Stimulated activated CD4-positive, alpha-beta T cell treated with anti-CD3 and anti-CD28 coated beads, Interleukin-1b, Interleukin-23, amount 100 ng/mL, for 4 hours (primary cell): ENCODE data around the gene DNAH10.

Experiments
- DNase-seq, 2 donors: peaks; one replicate each; pipeline ENCODE4 v3.0.0-alpha.2; 2020; ENCODE audit warnings: low read depth in 2 of 2

DNAH10 gene

DNA sequence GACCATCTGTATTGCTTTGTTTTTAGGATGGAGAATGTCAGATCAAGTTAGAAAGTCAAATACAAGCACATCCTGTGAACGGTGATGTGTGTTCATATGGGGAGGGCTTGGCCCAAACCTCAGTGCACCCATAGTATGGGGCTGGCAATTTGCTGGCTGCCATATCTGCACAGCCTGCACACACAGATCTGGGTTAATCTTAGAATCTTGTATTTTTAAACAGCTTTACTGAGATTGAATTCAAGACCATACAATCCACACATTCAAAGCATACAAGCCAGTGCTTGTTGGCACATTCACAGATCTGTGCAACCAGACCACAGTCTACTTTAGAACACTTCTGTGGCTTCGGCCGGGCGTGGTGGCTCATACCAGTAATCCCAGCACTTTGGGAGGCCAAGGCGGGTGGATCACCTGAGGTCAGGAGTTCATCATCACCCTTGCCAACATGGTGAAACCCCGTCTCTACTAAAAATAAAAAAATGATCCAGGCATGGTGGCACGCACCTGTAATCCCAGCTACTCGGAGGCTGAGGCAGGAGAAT, 120.1 kb downstream of the DNAH10 start:
- no peak for DNase-seq

DNA sequence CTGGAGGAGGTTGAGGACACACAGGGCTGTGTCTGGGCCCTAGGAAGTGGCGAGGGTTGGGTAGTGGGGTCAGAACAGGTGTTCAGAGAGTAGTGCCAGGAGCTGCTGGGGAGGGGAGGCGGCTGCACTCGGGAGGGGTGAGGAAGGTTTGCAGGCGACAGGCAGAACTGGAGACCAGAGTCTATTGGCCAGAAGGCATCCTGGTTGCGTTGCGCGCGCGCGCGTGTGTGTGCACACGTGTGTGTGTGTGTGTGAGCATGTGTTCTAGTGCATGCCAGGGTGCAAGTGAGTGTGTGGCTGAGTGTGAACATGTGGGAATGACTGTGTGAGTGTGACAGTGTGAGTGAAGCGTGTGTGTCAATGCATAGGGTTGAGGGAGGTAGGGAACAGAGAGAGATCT, 124.2 kb downstream of the DNAH10 start:
- DNase-seq, result no peak

- DNase-seq, result no peak
Measured at GRCh38 chr12:123886931-123887582, 125.0 kb downstream of the DNAH10 start.

GRCh38 chr12:123888989-123889388, 126.9 kb downstream of the DNAH10 start:
- DNase-seq, result no peak

DNA sequence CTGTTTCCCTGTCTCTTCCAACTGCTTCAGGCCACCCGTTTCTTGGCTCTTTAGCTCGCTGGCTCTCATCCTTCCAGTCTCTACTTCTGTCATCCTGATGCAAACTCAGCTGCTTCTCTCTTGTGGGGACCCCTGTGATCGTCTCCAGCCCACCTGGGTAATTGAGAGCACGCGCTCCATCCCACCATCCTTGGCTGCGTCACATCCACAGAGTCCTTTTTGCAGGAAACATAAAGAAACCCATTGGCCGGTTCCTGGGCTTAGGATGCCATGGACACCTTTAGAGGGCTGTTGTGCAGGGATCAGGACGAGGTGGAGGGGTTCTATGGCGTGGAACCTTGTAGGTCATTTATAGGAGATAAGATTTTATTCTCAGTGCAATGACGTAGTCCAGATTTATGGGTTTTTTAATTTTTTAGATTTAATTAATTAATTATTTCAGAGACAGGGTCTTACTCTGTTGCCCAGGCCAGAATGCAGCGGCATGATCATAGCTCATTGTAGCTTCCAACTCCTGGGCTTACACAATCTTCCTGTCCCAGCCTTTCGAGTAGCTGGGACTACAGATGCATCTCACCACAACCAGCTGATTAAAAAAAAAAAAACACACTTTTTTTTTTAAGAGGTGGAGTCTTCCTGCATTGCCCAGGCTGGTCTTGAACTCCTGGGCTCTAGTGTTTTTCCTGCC, 127.9 kb downstream of the DNAH10 start:
- no peak for DNase-seq

- DNase-seq, result no peak
Measured at GRCh38 chr12:123890536-123890902, 128.4 kb downstream of the DNAH10 start.

DNA sequence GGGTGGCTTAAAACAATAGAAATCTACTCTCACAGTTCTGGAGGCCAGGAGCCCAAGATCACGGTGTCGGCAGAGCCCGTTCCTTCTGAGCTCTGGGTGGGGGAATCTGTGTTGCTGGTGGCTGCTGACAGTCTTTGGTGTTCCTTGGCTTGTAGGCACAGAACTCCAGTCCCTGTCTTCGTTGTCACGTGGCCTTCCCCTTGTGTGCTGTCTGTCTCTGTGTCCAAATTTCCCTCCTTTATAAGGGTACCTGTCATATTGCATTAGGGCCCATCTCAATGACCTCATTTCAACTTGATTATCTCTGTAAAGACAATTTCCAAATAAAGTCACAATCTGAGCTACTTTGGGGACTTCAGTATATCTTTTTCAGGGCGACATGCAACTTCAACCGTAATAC, 128.9 kb downstream of the DNAH10 start:
- DNase-seq, result no peak

DNA sequence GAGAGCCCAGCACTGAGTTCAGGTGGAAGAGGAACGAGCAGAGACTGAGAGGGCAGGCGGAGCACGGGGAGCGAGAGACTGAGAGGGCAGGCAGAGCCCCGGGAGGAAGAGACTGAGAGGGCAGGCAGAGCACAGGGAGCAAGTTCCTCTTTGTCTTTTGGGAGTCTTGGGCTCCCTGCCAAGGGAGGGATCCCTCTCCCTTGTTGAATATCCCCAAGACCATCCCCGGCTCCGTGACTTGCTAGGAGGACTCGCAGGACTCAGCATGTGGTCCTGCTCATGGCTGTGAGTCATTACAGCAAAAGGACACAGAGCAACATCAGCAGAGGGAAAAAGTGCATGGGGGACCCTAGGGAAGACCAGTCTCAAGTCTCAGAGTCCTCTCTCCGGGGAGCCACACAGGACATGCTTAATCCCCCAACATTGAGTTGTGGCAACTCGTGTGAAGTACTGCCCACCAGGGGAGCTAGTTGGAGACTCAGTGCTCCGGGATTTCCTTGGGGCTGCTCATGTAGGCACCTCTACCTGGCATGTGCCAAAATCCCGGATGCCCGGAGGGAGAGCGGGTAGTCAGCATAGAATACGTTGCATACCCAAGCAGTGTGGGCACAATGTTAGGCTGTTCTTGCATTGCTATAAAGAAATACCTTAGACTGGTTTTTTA, 129.5 kb downstream of the DNAH10 start:
- DNase-seq, result no peak

DNA sequence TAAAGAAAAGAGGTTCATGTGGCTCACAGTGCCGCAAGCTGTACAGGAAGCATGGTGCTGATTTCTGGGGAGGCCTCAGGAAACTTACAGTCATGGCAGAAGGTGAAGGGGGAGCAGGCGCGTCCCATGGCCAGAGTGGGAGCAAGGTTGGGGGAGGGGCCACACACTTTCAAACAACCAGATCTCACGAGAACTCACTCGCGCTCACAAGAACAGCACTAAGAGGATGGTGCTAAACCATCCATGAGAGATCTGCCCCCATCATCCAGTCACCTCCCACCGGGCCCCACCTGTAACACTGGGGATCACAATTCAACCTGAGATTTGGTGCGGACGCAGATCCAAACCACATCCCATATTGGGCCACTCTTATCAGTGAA, 130.1 kb downstream of the DNAH10 start:
- no peak for DNase-seq

DNA sequence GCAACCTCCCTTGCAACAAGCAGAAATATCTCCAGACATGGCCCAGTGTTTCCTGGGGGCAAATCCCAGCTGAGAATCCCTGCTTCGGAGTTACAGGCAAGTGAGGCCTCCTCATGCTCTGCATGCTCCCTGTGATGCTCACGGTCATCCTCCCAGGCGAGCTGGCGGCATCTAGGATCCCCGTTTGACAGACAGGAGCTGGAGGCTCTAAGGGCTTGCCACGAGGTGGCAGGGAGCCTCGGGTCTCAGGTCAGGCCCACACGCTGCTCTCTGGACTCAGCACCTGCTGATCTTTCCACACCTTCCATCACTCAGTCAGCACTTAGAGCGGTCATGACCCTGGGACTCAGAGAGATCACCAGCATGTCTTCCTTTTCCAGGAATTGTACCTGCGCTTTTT, 130.8 kb downstream of the DNAH10 start:
- DNase-seq, result no peak

DNA sequence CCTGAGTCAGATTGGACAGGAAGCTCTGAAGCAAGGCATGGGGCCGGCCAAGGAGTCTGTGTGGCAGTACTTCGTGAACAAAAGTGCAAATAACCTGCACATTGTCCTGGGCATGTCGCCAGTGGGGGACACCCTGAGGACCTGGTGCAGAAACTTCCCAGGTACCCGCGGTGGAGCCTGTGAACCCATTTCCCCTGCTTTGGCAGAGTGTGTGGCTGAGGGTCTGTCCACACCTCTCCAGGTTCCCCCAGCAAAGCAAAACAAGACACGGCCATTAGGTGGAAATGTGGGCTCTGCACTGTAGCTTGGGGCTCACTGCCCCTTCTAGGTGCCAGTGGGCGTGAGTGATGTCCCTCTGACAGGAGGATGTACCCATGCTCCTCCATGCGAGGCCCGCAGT, 131.2 kb downstream of the DNAH10 start:
- no peak for DNase-seq

DNA sequence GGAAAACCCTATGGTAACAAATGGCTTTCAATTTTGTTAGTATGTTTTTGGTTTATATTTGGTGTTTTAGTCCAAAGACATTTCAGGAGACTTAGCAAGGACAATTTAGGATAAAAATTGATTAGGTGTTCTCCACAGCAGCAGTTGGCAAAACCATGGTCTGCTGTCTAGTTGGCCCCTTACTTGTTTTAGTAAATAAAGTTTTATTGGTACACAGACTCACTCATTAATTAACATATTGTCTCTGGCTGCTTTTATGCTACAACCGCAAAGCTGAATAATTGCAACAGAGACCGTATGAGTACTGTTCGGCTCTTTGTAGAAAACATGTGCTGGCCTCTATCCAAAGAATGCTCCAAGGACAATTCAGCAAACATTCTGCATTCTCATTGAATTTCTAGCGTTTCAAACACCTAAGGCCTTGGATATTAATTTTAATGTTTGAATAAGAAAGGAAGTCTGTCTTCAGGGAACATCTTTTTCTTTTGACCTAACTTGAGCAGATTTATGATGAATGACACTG, 132.8 kb downstream of the DNAH10 start:
- no peak for DNase-seq

DNA sequence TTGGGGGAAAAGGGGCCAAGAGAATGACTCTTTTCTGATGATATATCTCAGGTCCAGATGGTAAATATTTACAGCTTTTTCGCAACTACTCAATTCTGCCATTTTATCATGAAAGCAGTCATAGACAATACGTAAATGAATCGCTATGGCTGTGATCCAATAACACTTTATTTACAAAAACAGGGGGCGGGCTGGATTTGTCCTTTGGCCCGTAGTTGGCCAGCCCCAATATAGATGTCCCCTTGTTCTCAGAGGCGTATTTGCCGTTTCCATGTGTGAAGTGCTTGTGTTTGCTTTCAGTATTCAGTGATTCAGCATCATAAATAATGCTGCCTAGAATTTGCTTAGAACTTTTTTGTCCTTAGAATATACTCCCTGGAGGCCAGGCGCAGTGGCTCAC, 133.3 kb downstream of the DNAH10 start:
- no peak for DNase-seq

DNA sequence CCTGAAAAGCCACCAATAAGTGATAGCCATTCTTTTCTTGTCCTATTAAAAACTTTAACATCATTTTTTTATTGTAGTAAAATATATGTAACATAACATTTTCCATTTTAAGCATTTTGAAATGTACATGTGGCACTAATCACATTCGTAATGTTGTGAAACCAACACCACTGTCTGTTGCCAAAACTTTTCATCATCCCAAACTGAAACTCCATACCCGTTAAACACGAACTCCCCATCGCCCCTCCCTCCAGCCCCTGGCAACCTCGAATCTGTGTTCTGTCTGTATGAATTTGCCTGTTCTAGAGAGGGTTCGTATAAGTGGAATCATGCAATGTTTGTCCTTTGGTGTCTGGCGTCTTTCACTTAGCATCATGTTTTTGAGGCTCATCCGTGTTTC, 134.7 kb downstream of the DNAH10 start:
- DNase-seq, result no peak

DNA sequence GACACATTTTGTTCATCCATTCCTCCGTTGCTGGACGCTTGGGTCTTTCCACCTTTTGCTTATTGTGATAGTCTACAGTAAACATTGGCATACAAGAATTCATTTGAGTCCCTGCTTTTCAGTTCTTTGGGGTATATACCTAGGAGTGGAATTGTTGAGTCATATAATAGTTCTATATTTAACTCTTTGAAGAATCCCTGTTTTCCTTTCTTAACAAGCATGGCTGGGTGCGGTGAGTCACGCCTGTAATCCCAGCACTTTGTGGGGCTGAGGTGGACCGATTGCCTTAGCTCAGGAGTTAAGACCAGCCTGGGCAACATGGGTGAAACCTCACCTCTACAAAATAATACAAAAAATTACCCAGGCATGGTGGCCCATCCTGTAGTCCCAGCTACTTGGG, 135.1 kb downstream of the DNAH10 start:
- DNase-seq, result no peak

DNA sequence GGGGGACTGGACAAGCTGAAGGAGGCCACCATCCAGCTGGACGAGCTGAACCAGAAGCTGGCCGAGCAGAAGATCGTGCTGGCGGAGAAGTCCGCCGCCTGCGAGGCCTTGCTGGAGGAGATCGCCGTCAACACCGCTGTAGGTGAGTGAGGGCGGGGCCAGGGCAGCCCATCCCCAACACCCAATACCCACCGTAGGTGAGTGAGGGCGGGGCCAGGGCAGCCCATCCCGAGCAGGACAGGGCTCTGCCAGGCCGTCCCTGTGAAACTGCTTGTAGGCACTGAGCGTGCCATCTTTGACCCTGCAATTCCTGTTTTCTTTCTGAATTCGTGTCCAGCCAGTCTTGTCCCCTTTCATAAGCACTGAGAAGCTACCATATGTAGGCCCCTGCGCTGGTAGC, 136.6 kb downstream of the DNAH10 start:
- no peak for DNase-seq

- DNase-seq, result no peak
Measured at GRCh38 chr12:123899368-123899767, 137.3 kb downstream of the DNAH10 start.

DNA sequence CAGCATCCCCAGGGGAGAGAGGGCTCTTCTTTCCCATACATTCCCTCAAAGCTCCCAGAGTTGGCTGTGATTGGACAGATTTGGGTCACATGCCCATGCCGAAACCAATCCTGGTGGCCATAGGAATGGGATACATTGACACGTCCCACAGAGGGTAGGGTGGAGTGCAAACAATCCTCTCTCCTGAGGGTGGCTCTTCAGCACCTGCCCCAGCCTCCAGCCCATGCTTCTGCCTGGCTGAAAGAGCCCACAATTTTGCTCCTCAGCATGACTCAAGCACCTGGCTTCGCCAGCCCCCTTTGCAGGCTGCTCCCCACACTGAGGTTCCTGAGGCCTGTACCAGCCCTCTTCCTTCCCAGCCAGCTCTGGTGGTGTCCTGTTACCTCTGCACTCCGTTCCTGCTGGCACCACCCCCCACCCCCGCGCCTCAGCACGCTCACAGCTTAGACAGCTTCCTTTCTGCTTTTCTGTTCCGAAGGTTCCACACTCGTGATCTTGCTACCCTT, 138.8 kb downstream of the DNAH10 start:
- DNase-seq, result peak in 1 of 2 donors; percentile 7

GRCh38 chr12:123902821-123903220, 140.7 kb downstream of the DNAH10 start:
- no peak for DNase-seq

- no peak for DNase-seq
Measured at GRCh38 chr12:123903301-123904065, 141.4 kb downstream of the DNAH10 start.

DNA sequence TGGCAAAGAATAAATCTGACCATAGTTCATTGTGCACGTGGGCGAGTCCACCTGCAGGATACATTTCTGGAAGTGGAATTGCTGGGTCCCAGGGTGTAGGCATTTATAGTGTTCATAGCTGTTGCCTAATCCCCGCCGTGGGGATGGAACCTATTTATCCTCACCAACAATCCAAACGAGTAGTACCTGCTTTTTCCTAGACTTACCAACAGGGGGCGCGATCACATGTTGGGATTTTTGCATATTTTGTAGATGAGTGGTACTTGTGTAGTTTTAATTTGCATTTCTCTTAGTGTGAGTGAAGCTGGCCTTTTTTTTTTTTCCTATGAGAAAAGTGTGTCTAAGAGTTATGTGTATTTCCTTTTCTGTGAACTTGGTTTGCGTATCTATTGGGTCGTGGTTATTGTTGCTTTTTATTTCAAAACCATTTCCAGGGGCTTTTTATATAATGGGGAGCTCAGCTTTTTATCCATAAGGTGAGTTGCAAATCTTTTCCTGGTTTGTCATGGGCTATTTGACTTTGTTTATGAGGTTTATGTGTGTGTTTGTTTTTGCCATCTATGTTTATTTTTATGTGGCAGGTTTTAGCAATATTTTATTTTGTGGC, 143.3 kb downstream of the DNAH10 start:
- peak; percentile 29 to 66 for DNase-seq
